Keratinocyte (primary cell): Measurements from ENCODE around the gene RRP12. TPM values are rescaled to one million over a fixed set of nuclear protein-coding genes. Genes with fewer than 3 reads are reported as not detected.

ENCODE experiments used
- DNase-seq: peaks from one replicate; pipeline ENCODE4 v3.0.0-alpha.2; 2011; ENCODE audit warnings: low read depth, missing footprints, low spot score
- FAIRE-seq: peaks from 2 replicates; lab custom pipeline; 2011; peaks lifted over from hg19 to GRCh38; lab: Jason Lieb, UNC
- H2AFZ ChIP-seq: 2 replicates; pipeline ENCODE4 v1.6.0; 2012; ENCODE audit warnings: low read length, control low read depth, inconsistent platforms; ENCODE audit not compliant: control insufficient read depth
- H3K27ac ChIP-seq: 2 replicates; pipeline ENCODE4 v1.5.1; 2011; ENCODE audit warnings: low read length; ENCODE audit not compliant: control insufficient read depth, insufficient read depth
- H3K27me3 ChIP-seq: 3 replicates; pipeline ENCODE4 v1.6.0; 2011; ENCODE audit warnings: low read length; ENCODE audit not compliant: control insufficient read depth, insufficient read depth; ENCODE audit errors: extremely low read depth
- H3K36me3 ChIP-seq, 2 experiments: 2 replicates in 1 of 2; 3 replicates in 1 of 2; pipeline ENCODE4 v1.5.1; 2011; ENCODE audit warnings: low read length in 2 of 2, mild to moderate bottlenecking in 1 of 2; ENCODE audit not compliant: control insufficient read depth in 2 of 2, insufficient read depth in 2 of 2; ENCODE audit errors: extremely low read depth in 1 of 2
- H3K4me1 ChIP-seq: 3 replicates; pipeline ENCODE4 v1.5.1; 2011; ENCODE audit warnings: low read length; ENCODE audit not compliant: control insufficient read depth, insufficient read depth; ENCODE audit errors: extremely low read depth
- H3K4me2 ChIP-seq: 3 replicates; pipeline ENCODE4 v1.6.0; 2011; ENCODE audit warnings: low read depth, low read length; ENCODE audit not compliant: control insufficient read depth, insufficient read depth; ENCODE audit errors: extremely low read depth
- H3K4me3 ChIP-seq, 3 experiments: fragments of 200-600 bp in 1 of 3; sonication (generic) in 1 of 3; 2 replicates in 2 of 3; 3 replicates in 1 of 3; pipeline ENCODE4 v1.5.1; 2011 to 2016; ENCODE audit warnings: low read length in 3 of 3, mild to moderate bottlenecking in 3 of 3, control low read depth in 2 of 3, inconsistent platforms in 1 of 3, low read depth in 1 of 3, mixed read lengths in 1 of 3, mixed run types in 1 of 3, moderate library complexity in 1 of 3; ENCODE audit not compliant: control insufficient read depth in 2 of 3, insufficient read depth in 2 of 3; ENCODE audit errors: extremely low read depth in 1 of 3
- H3K79me2 ChIP-seq: 2 replicates; pipeline ENCODE4 v1.6.0; 2012; ENCODE audit warnings: low read length; ENCODE audit not compliant: control insufficient read depth, insufficient read depth
- H3K9ac ChIP-seq: 3 replicates; pipeline ENCODE4 v1.6.0; 2011; ENCODE audit warnings: low read length; ENCODE audit not compliant: control insufficient read depth, insufficient read depth; ENCODE audit errors: extremely low read depth
- H3K9me1 ChIP-seq: 3 replicates; pipeline ENCODE4 v1.6.0; 2011; ENCODE audit warnings: low read length; ENCODE audit not compliant: control insufficient read depth, insufficient read depth; ENCODE audit errors: extremely low read depth
- H3K9me3 ChIP-seq: 2 replicates; pipeline ENCODE4 v1.5.1; 2012; ENCODE audit warnings: low read depth, low read length; ENCODE audit not compliant: control insufficient read depth
- H4K20me1 ChIP-seq: 3 replicates; pipeline ENCODE4 v1.6.0; 2011; ENCODE audit warnings: low read length; ENCODE audit not compliant: control insufficient read depth, insufficient read depth; ENCODE audit errors: extremely low read depth
- EZH2 ChIP-seq: IDR thresholded peaks from one replicate; pipeline ENCODE4 v1.6.1; 2012; ENCODE audit warnings: inconsistent platforms, mild to moderate bottlenecking, low read length, moderate library complexity
- dilution Hi-C: fragments of 300-500 bp; cut with MboI; formaldehyde crosslinking; loops from one replicate; pipeline ENCODE4 v1.7.0; 2020; ENCODE audit warnings: low sequenced_read_pairs; ENCODE audit not compliant: extremely low pct_ligation_motif_present
- polyA plus RNA-seq, 5 experiments: library from polyadenylated mRNA; depleted of rRNA in 3 of 5; stranded (reverse) in 3 of 5; stranded (forward) in 1 of 5; unstranded in 1 of 5; fragments of >200 nt; gene quantifications; 1 replicate in 1 of 5; 2 replicates in 3 of 5; 3 replicates in 1 of 5; pipeline versions ENCODE4 v1.2.1 to v1.2.3, GENCODE V29; 2011 to 2012; ENCODE audit warnings: missing spikeins in 2 of 5, low read depth in 1 of 5, low replicate concordance in 1 of 5
- TF ChIP-seq, protein P1 (sequence below), 3 experiments: IDR thresholded peaks in 1 of 3; conservative IDR thresholded peaks in 1 of 3; optimal IDR thresholded peaks in 1 of 3; 2 replicates in 2 of 3; 3 replicates in 1 of 3; pipeline versions ENCODE3 to v1.5.1; 2011; ENCODE audit warnings: low read length in 3 of 3, mild to moderate bottlenecking in 3 of 3, moderate library complexity in 2 of 3, control low read depth in 1 of 3, inconsistent platforms in 1 of 3; ENCODE audit not compliant: insufficient read depth in 2 of 3; ENCODE audit errors: extremely low read depth in 1 of 3

RRP12 gene
- polyA plus RNA-seq, 1 donor (not counting 4 experiments of a cell fraction or from before 2014, with no cell fraction given) = 14.8 TPM

DNA sequence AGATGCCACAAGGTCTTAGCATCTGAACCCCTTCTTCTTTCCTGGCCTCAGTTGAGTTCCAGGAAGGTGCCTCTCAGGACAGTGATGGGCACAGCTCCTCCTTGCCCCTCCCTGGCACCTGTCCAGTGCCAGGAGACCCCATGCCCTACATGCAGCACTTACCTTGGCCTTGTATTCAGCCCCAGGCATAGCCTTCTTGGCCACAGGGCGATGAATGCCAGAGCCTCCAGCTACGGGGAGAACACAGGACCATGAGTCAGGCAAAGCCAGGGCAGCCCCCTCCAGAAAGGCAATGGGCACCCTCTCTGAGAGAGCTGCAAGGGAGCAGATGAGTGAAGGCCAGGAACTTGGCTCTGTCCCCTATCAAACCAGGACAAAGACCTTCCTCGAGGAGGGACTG lies 42.4 kb downstream of the RRP12 start:
- no peak overlapping the region for H3K27ac ChIP-seq
- H3K9me1 ChIP-seq = peaks cover 2% of the 10 kb centered on the region
- H3K27me3 ChIP-seq = no peaks in the 10 kb centered on the region
- H3K4me1 ChIP-seq = peaks cover 5% of the 10 kb centered on the region
- no peaks in the 10 kb centered on the region for H4K20me1 ChIP-seq
- dilution Hi-C loops = no loop called here
- H3K79me2 ChIP-seq = no peaks in the 10 kb centered on the region
- DNase-seq = no peak
- no peak overlapping the region for H3K4me2 ChIP-seq
- no peak for FAIRE-seq
- H2AFZ ChIP-seq = no peak overlapping the region
- no peak for TF ChIP-seq EZH2
- TF ChIP-seq, protein P1, sequence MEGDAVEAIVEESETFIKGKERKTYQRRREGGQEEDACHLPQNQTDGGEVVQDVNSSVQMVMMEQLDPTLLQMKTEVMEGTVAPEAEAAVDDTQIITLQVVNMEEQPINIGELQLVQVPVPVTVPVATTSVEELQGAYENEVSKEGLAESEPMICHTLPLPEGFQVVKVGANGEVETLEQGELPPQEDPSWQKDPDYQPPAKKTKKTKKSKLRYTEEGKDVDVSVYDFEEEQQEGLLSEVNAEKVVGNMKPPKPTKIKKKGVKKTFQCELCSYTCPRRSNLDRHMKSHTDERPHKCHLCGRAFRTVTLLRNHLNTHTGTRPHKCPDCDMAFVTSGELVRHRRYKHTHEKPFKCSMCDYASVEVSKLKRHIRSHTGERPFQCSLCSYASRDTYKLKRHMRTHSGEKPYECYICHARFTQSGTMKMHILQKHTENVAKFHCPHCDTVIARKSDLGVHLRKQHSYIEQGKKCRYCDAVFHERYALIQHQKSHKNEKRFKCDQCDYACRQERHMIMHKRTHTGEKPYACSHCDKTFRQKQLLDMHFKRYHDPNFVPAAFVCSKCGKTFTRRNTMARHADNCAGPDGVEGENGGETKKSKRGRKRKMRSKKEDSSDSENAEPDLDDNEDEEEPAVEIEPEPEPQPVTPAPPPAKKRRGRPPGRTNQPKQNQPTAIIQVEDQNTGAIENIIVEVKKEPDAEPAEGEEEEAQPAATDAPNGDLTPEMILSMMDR (optimal IDR thresholded peaks at IDR 0.05 in 1 of 3, IDR thresholded peaks at IDR 0.05 in 1 of 3, conservative IDR thresholded peaks at IDR 0.05 in 1 of 3; ENCODE audit: extremely low read depth in 1 of 3, insufficient read depth in 2 of 3, low read length in 3 of 3) = no peak
- no peaks in the 10 kb centered on the region for H3K9me3 ChIP-seq
- H3K9ac ChIP-seq = no peak overlapping the region
- no peak overlapping the region for H3K4me3 ChIP-seq
- H3K36me3 ChIP-seq = peaks cover 44 to 56% of the 10 kb centered on the region in 2 experiments

DNA sequence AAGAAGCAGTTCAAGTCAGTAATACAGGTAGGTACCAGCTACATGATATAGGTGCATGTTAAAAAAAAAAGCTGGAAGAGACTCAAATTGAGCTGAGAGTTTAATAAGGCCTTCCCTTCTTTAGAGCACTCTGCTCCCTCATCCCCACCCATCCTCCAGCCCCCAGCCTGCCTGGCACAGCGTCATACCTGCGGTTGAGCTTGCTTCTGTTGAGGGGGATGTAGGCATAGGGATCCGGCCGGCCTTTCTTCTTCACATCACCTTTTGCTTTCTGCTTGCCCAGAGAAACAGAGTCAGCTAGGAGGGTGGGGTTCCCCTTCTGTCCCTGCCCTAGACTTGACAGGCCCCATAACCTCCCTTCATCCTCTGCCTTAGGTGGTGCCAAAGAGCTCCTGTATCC lies 42.8 kb downstream of the RRP12 start:
- H3K9me3 ChIP-seq = no peaks in the 10 kb centered on the region
- no peak overlapping the region for H3K27ac ChIP-seq
- H3K9me1 ChIP-seq = peaks cover 2% of the 10 kb centered on the region
- H4K20me1 ChIP-seq = no peaks in the 10 kb centered on the region
- dilution Hi-C loops = no loop called here
- H2AFZ ChIP-seq = no peak overlapping the region
- TF ChIP-seq, protein P1 (optimal IDR thresholded peaks at IDR 0.05 in 1 of 3, IDR thresholded peaks at IDR 0.05 in 1 of 3, conservative IDR thresholded peaks at IDR 0.05 in 1 of 3; ENCODE audit: extremely low read depth in 1 of 3, insufficient read depth in 2 of 3, low read length in 3 of 3) = no peak
- TF ChIP-seq EZH2 = no peak
- no peak overlapping the region for H3K9ac ChIP-seq
- H3K4me1 ChIP-seq = peaks cover 5% of the 10 kb centered on the region
- H3K4me3 ChIP-seq = no peak overlapping the region
- DNase-seq (no peak), FAIRE-seq (no peak)
- peaks cover 43 to 52% of the 10 kb centered on the region in 2 experiments for H3K36me3 ChIP-seq
- no peak overlapping the region for H3K4me2 ChIP-seq
- no peaks in the 10 kb centered on the region for H3K79me2 ChIP-seq
- H3K27me3 ChIP-seq = no peaks in the 10 kb centered on the region
